Spleen (tissue), 7 donors: ENCODE measurements around the gene SLC28A3.

ENCODE experiments used
- CTCF ChIP-seq, 11 experiments: fragments of 200-600 bp in 7 of 11; fragments of 450-650 bp in 4 of 11; sonication (generic) in 4 of 11; IDR thresholded peaks in 8 of 11; conservative IDR thresholded peaks in 3 of 11; 1 replicate in 7 of 11; 2 replicates in 4 of 11; pipeline versions ENCODE4 v1.4.0 to v1.8.0; 2016 to 2021; ENCODE audit warnings: antibody characterized with exemption in 11 of 11, inconsistent platforms in 4 of 11, mild to moderate bottlenecking in 1 of 11
- POLR2AphosphoS5 ChIP-seq, 3 donors: sonication (generic); formaldehyde crosslinking; IDR thresholded peaks; one replicate each; pipeline ENCODE4 v1.5.1; 2017; ENCODE audit warnings: antibody characterized with exemption in 3 of 3
- donor health status: DM: no; HTN: no; CAD: no; lungs with moderate emphysema.
- donor health status: DM: no; HTN: no; CAD: no.
- donor health status: DM: no; HTN: no; CAD: no.

GRCh38 chr9:84254972-84255371 lies 85.6 kb downstream of the SLC28A3 start:
- TF ChIP-seq CTCF (IDR thresholded peaks at IDR 0.05 in 8 of 11, conservative IDR thresholded peaks at IDR 0.05 in 3 of 11), result no peak
- no peak for TF ChIP-seq POLR2AphosphoS5 (IDR thresholded peaks at IDR 0.05)
